Neuron (in vitro differentiated cells): ENCODE measurements around the gene MAP2K7.

ENCODE experiments used
- H2AFZ ChIP-seq: one replicate; pipeline ENCODE4 v1.6.1; 2013; ENCODE audit warnings: low read depth, mild to moderate bottlenecking, inconsistent platforms, low read length, moderate library complexity
- H3K27me3 ChIP-seq: one replicate; pipeline ENCODE4 v1.6.1; 2013; ENCODE audit warnings: low read length; ENCODE audit not compliant: insufficient read depth
- H3K36me3 ChIP-seq: one replicate; pipeline ENCODE4 v1.6.1; 2013; ENCODE audit warnings: low read length; ENCODE audit not compliant: insufficient read depth
- H3K4me1 ChIP-seq: one replicate; pipeline ENCODE4 v1.6.1; 2013; ENCODE audit warnings: low read length; ENCODE audit not compliant: insufficient read depth
- H3K4me3 ChIP-seq: 2 replicates; pipeline ENCODE4 v1.5.1; 2013; ENCODE audit warnings: mild to moderate bottlenecking, low read length, moderate library complexity
- H3K9me3 ChIP-seq: one replicate; pipeline ENCODE4 v1.6.1; 2013; ENCODE audit warnings: low read length

The MAP2K7 gene

GRCh38 chr19:7918615-7919421, 15.1 kb downstream of the MAP2K7 start:
- peaks cover 38% of the 10 kb centered on the region for H3K4me1 ChIP-seq
- H3K36me3 ChIP-seq = peaks cover 21% of the 10 kb centered on the region
- no peak overlapping the region for H2AFZ ChIP-seq
- peaks cover 24% of the 10 kb centered on the region for H3K27me3 ChIP-seq
- no peaks in the 10 kb centered on the region for H3K9me3 ChIP-seq
- H3K4me3 ChIP-seq = no peak overlapping the region

- Histone ChIP-seq H3K9me3 (no peaks in the 10 kb centered on the region), H3K36me3 (peaks cover 26% of the 10 kb centered on the region), H2AFZ (no peak within 1 kb of the TSS), H3K27me3 (peaks cover 21% of the 10 kb centered on the region), H3K4me1 (peaks cover 41% of the 10 kb centered on the region), H3K4me3 (peak within 1 kb of the TSS; percentile 80)
Measured at GRCh38 chr19:7919610-7920518, 16.2 kb downstream of the MAP2K7 start, which contains the start of gene SNAPC2. SNAPC2 (plus strand) TSS chr19:7920338; CDS start chr19:7920367, 29 bp downstream.

DNA sequence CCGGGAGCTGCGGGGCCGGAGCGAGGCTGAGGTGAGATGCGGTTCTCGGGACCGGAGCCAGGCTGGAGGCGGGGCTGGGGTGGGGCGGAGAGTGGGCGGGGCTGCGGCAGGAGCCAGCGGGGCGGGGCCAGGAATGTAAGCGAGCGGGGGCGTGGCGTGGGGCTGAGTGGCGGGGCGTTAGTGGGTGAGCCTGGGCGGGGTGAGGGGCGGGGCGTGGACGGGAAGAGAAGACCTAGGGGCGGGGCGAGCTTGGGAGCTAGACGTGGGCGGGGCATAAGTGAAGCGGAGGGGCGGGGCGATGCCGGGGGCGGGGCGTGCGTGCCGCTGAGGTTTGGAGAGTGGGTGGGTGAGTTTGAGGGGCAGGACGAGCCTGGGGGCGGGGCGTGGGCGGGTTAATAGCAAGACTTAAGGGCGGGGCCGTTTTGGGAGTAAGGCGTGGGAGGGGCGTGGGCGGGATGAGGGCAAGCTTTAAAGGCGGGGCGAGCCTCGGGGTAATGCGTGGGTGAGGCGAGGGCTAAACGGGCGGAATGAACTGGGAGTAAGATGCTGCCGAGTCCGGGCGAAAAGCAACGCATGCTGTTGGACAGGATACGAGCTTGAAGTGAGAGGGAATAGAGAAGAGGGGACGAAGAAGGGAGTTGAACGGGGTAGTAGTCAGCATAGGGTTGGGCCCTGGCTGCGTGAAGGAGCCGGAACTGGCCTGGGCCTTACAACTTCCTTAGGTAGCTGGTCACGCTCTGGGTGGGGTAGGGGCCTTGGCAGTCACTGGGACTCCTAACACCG, 17.0 kb downstream of the MAP2K7 start:
- Histone ChIP-seq H3K4me3 (peak overlapping the region; percentile 80), H2AFZ (no peak overlapping the region), H3K27me3 (peaks cover 14% of the 10 kb centered on the region), H3K9me3 (no peaks in the 10 kb centered on the region), H3K36me3 (peaks cover 26% of the 10 kb centered on the region), H3K4me1 (peaks cover 39% of the 10 kb centered on the region)

GRCh38 chr19:7921302-7921966, 17.8 kb downstream of the MAP2K7 start:
- H2AFZ ChIP-seq = no peak overlapping the region
- no peaks in the 10 kb centered on the region for H3K9me3 ChIP-seq
- peaks cover 38% of the 10 kb centered on the region for H3K4me1 ChIP-seq
- H3K27me3 ChIP-seq = peaks cover 8% of the 10 kb centered on the region
- H3K4me3 ChIP-seq = peak overlapping the region; percentile 50
- peaks cover 26% of the 10 kb centered on the region for H3K36me3 ChIP-seq

GRCh38 chr19:7921967-7922835, 18.5 kb downstream of the MAP2K7 start:
- Histone ChIP-seq H2AFZ (no peak overlapping the region), H3K9me3 (no peaks in the 10 kb centered on the region), H3K36me3 (peaks cover 26% of the 10 kb centered on the region), H3K4me3 (no peak overlapping the region), H3K4me1 (peaks cover 39% of the 10 kb centered on the region), H3K27me3 (peaks cover 3% of the 10 kb centered on the region)

DNA sequence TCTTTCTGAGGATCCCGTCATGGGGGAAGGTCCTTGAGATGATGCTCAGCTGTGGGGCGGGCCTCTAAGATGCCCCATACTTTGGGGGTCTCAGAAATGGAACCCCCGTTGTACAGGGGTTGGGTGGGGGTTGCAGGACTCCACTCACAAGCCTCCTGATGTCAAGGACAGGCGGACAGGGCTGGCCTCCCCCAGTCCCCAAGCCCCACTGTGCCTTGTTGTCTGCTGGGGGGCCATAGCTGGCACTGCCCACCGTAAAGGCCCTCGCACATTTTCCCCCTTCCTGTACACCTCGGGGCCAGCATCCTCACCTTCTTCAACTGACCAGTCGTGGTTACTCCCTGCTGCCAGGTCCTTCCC, 19.1 kb downstream of the MAP2K7 start:
- peaks cover 26% of the 10 kb centered on the region for H3K36me3 ChIP-seq
- H3K4me1 ChIP-seq = peaks cover 34% of the 10 kb centered on the region
- H3K4me3 ChIP-seq = no peak overlapping the region
- H2AFZ ChIP-seq = no peak overlapping the region
- H3K9me3 ChIP-seq = no peaks in the 10 kb centered on the region
- no peaks in the 10 kb centered on the region for H3K27me3 ChIP-seq

- Histone ChIP-seq H3K36me3 (peaks cover 26% of the 10 kb centered on the region), H3K4me3 (no peak overlapping the region), H3K9me3 (no peaks in the 10 kb centered on the region), H3K4me1 (peaks cover 32% of the 10 kb centered on the region), H3K27me3 (no peaks in the 10 kb centered on the region), H2AFZ (no peak overlapping the region)
Measured at GRCh38 chr19:7923295-7924191, 19.9 kb downstream of the MAP2K7 start.

DNA sequence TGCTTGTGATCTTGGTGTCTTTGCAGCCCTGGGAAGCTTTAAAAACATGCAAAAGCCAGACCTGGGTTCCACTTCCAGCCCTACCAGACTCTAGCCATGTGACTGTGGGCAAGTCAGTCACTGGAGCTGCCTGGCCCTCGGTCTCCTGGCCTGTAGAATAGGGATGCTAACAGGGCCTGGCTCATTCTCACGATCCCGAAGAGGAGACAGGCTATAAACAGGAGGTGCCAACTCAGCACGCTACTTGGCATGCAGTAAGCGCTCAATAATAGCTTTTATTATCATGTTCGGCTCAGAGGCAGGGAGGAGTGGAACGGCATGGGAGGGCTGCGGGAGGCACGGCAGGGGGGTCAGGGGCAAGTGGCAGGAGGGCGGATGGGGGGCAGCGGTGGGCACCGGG, 20.6 kb downstream of the MAP2K7 start:
- Histone ChIP-seq H3K9me3 (no peaks in the 10 kb centered on the region), H2AFZ (no peak overlapping the region), H3K36me3 (peaks cover 28% of the 10 kb centered on the region), H3K27me3 (no peaks in the 10 kb centered on the region), H3K4me3 (no peak overlapping the region), H3K4me1 (peaks cover 36% of the 10 kb centered on the region)

- Histone ChIP-seq H3K4me3 (peak overlapping the region; percentile 59), H3K9me3 (no peaks in the 10 kb centered on the region), H3K4me1 (peaks cover 38% of the 10 kb centered on the region), H3K27me3 (no peaks in the 10 kb centered on the region), H2AFZ (no peak overlapping the region), H3K36me3 (peaks cover 28% of the 10 kb centered on the region)
Measured at GRCh38 chr19:7924651-7925170, 21.0 kb downstream of the MAP2K7 start.

- Histone ChIP-seq H3K4me1 (peaks cover 36% of the 10 kb centered on the region), H3K4me3 (peak overlapping the region; percentile 59), H3K36me3 (peaks cover 32% of the 10 kb centered on the region), H2AFZ (no peak overlapping the region), H3K9me3 (no peaks in the 10 kb centered on the region), H3K27me3 (no peaks in the 10 kb centered on the region)
Measured at GRCh38 chr19:7925171-7925851, 21.6 kb downstream of the MAP2K7 start.
